GM12878 (cell line): ENCODE results near the gene TARP.
A peak's percentile ranks its signal among the peaks of the same experiment; 100 is the strongest.

Source experiments
- ATAC-seq: fragments of 200-7000 bp; cut with Tn5 transposase; 3 replicates; pipeline ENCODE4 v1.9.1; 2020; ENCODE audit warnings: mild to moderate bottlenecking, moderate library complexity
- BruUV-seq: library from RNA; stranded (reverse); fragments of 400-500 nt; replicated peaks from 2 replicates; lab custom pipeline; 2021; lab: Mats Ljungman, UMichigan
- CTCF ChIA-PET: fragments of 300-600 bp; sonication (Branson Sonifier 250); formaldehyde crosslinking; extraction: SDS; loops from one replicate; lab custom pipeline; 2021; ENCODE audit warnings: inconsistent platforms; lab: Yijun Ruan, JAX
- POLR2A ChIA-PET: fragments of 350-600 bp; formaldehyde crosslinking; extraction: SDS; loops from one replicate; lab custom pipeline; 2021; ENCODE audit warnings: inconsistent platforms; lab: Charles Lee
- RAD21 ChIA-PET: fragments of 300-600 bp; sonication (Branson Sonifier 250); formaldehyde crosslinking; loops from one replicate; lab custom pipeline; 2023; ENCODE audit warnings: antibody characterized with exemption; ENCODE audit not compliant: unreplicated experiment; lab: Charles Lee
- SMC1A ChIA-PET: fragments of 300-600 bp; sonication (Branson Sonifier 250); formaldehyde crosslinking; loops from one replicate; lab custom pipeline; 2023; ENCODE audit not compliant: unreplicated experiment, uncharacterized antibody; lab: Charles Lee
- DNase-seq: peaks from one replicate; pipeline ENCODE4 v3.0.0-alpha.2; 2011; ENCODE audit warnings: low read depth, low spot score
- FAIRE-seq: peaks from 3 replicates; lab custom pipeline; 2011; peaks lifted over from hg19 to GRCh38; lab: Jason Lieb, UNC
- H2AFZ ChIP-seq: 2 replicates; pipeline ENCODE4 v1.6.0; 2011; ENCODE audit warnings: low read depth, low read length, control low read depth; ENCODE audit not compliant: control insufficient read depth
- H3K27ac ChIP-seq: 2 replicates; pipeline ENCODE4 v1.5.1; 2011; ENCODE audit warnings: control low read depth; ENCODE audit not compliant: control insufficient read depth, insufficient read depth
- H3K27me3 ChIP-seq, 2 experiments: replicated peaks in 1 of 2; 2 replicates each; pipeline versions ENCODE4 v1.6.0 to v1.6.1; 2011; ENCODE audit warnings: low read length in 1 of 2; ENCODE audit not compliant: control insufficient read depth in 2 of 2, insufficient read depth in 2 of 2
- H3K36me3 ChIP-seq, 2 experiments: 2 replicates each; pipeline ENCODE4 v1.5.1; 2011; ENCODE audit warnings: low read length in 1 of 2; ENCODE audit not compliant: control insufficient read depth in 2 of 2, insufficient read depth in 2 of 2
- H3K4me1 ChIP-seq: 2 replicates; pipeline ENCODE4 v1.6.1; 2011; ENCODE audit warnings: mild to moderate bottlenecking, low read length, moderate library complexity, mixed read lengths; ENCODE audit not compliant: control insufficient read depth, insufficient read depth
- H3K4me2 ChIP-seq: 2 replicates; pipeline ENCODE4 v1.6.0; 2011; ENCODE audit warnings: control low read depth; ENCODE audit not compliant: control insufficient read depth, insufficient read depth
- H3K4me3 ChIP-seq: fragments of 200-600 bp; sonication (generic); 2 replicates; pipeline ENCODE4 v1.5.1; 2016
- H3K79me2 ChIP-seq: 2 replicates; pipeline ENCODE4 v1.6.0; 2011; ENCODE audit warnings: low read length; ENCODE audit not compliant: control insufficient read depth, insufficient read depth
- H3K9ac ChIP-seq: 2 replicates; pipeline ENCODE4 v1.8.0; 2011; ENCODE audit warnings: low read length, control low read depth, mixed read lengths; ENCODE audit not compliant: control insufficient read depth, insufficient read depth
- H3K9me3 ChIP-seq: replicated peaks from 3 replicates; pipeline ENCODE4 v1.5.1; 2011; ENCODE audit warnings: mild to moderate bottlenecking, low read length; ENCODE audit not compliant: control insufficient read depth, insufficient read depth
- H4K20me1 ChIP-seq: 2 replicates; pipeline ENCODE4 v1.6.0; 2011; ENCODE audit not compliant: control insufficient read depth, insufficient read depth
- CREM ChIP-seq: IDR thresholded peaks from 2 replicates; pipeline ENCODE4 v1.6.1; 2014; ENCODE audit warnings: antibody characterized with exemption, low read depth
- EED ChIP-seq: sonication (generic); IDR thresholded peaks from 2 replicates; pipeline ENCODE4 v1.6.1; 2016; ENCODE audit warnings: antibody characterized with exemption, low read depth
- HCFC1 ChIP-seq: fragments of 150-350 bp; IDR thresholded peaks from 2 replicates; pipeline ENCODE4 v1.6.1; 2014; ENCODE audit warnings: low read length
- JUNB ChIP-seq: IDR thresholded peaks from 2 replicates; pipeline ENCODE4 v1.6.1; 2016; ENCODE audit warnings: antibody characterized with exemption, mild to moderate bottlenecking
- LARP7 ChIP-seq: fragments of 450-650 bp; IDR thresholded peaks from 2 replicates; pipeline ENCODE4 v1.6.1; 2017; ENCODE audit warnings: mild to moderate bottlenecking
- PML ChIP-seq: IDR thresholded peaks from 2 replicates; pipeline ENCODE4 v1.6.1; 2012; ENCODE audit warnings: low read length, inconsistent platforms
- POLR2AphosphoS2 ChIP-seq: IDR thresholded peaks from 2 replicates; pipeline ENCODE4 v1.6.1; 2011; ENCODE audit warnings: low read depth, mild to moderate bottlenecking, low read length, improper control_type of control experiment, moderate library complexity
- STAT1 ChIP-seq: fragments of 450-650 bp; conservative IDR thresholded peaks from 2 replicates; pipeline ENCODE4 v1.6.1; 2014; ENCODE audit warnings: antibody characterized with exemption, mild to moderate bottlenecking
- WGBS: methylation state at CpG from one replicate; pipeline ENCODE4 v1.1.6; 2016; ENCODE audit warnings: low lambda C conversion rate; ENCODE audit not compliant: insufficient replicate concordance, insufficient coverage; ENCODE audit errors: missing lambda C conversion rate; 5-methylcytosine and 5-hydroxymethylcytosine counted together
- in situ Hi-C: fragments of 300-500 bp; cut with MboI; formaldehyde crosslinking; loops from 9 replicates; pipeline ENCODE4 v1.14.3; 2018; ENCODE audit warnings: mixed read lengths
- intact Hi-C: fragments of 100-400 bp; cut with micrococcal nuclease; formaldehyde crosslinking; loops from one replicate; pipeline ENCODE4 v1.14.2; 2022; ENCODE audit not compliant: unreplicated experiment
- TF ChIP-seq, protein P1 (sequence below): IDR thresholded peaks from 2 replicates; pipeline ENCODE4 v1.6.1; 2012; ENCODE audit warnings: low read depth, low read length, improper control_type of control experiment
- TF ChIP-seq, protein P2 (sequence below): fragments of 450-650 bp; IDR thresholded peaks from 2 replicates; pipeline ENCODE4 v1.6.1; 2017; ENCODE audit warnings: borderline replicate concordance
- TF ChIP-seq, protein P3 (sequence below): fragments of 150-350 bp; IDR thresholded peaks from 2 replicates; pipeline ENCODE4 v1.6.1; 2016; ENCODE audit warnings: low read depth, low read length

Gene TARP

DNA sequence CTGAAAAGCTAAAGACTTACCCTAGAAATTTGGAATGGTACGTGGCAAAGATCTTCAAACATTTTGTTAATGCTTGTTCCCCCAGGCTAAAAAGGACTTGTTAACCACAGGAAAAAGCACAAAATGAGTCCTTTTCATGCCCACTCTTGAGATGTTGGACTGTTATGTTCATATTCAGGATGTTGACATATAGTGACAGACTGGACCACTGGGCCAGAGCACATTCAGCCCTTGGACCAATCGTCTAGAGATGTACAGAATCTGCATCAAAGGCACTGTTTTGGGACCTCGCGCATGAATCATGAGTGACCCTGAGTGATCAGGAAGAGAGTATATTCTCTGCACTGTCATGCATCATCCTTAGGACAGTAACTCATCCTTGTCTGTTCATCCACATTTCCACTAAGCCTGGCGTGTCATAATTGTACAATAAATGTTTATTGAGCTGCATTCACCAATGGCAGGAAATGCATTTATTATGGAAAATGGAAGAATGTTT, 25.3 kb downstream of the TARP start (continued):
- TF ChIP-seq JUNB: no peak
- no peak for TF ChIP-seq PML
- no peak for TF ChIP-seq HCFC1
- TF ChIP-seq POLR2AphosphoS2: no peak
- TF ChIP-seq, protein P1, sequence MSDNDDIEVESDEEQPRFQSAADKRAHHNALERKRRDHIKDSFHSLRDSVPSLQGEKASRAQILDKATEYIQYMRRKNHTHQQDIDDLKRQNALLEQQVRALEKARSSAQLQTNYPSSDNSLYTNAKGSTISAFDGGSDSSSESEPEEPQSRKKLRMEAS: no peak
- TF ChIP-seq STAT1: no peak
- TF ChIP-seq, protein P2, sequence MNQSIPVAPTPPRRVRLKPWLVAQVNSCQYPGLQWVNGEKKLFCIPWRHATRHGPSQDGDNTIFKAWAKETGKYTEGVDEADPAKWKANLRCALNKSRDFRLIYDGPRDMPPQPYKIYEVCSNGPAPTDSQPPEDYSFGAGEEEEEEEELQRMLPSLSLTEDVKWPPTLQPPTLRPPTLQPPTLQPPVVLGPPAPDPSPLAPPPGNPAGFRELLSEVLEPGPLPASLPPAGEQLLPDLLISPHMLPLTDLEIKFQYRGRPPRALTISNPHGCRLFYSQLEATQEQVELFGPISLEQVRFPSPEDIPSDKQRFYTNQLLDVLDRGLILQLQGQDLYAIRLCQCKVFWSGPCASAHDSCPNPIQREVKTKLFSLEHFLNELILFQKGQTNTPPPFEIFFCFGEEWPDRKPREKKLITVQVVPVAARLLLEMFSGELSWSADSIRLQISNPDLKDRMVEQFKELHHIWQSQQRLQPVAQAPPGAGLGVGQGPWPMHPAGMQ: no peak
- no peak for TF ChIP-seq LARP7
- TF ChIP-seq CREM: no peak
- TF ChIP-seq, all 136 proteins: peak for 0

DNA sequence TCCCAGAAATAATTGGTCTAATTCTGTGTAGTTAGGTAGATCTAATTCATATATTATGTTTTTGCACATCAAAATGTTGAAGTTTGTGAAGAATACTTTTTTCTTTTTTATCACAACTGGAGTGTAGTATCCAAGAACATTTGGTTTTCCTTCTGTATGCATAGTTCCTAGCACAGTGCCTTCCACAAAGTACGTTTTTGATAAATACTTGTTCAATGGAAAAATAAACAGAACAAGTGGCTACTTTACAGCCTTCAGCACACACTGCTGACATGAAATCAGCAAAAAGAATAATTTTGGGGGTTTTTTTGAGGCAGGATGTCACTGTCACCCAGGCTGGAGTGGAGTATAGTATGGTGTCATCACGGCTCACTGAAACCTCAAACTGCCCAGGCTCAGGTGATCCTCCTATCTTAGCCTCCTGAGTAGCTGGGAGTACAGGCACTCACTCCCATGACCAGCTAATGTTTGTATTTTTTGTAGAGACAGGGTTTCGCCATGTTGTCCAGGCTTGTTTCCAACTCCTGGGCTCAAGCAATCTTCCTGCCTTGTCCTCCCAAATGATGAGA, 27.9 kb downstream of the TARP start:
- Histone ChIP-seq H3K4me3 (no peak overlapping the region), H3K27ac (no peak overlapping the region), H3K79me2 (no peaks in the 10 kb centered on the region), H3K36me3 (no peaks in the 10 kb centered on the region), H3K27me3 (no peaks in the 10 kb centered on the region), H4K20me1 (no peaks in the 10 kb centered on the region), H2AFZ (no peak overlapping the region), H3K9me3 (no peaks in the 10 kb centered on the region), H3K4me1 (no peaks in the 10 kb centered on the region), H3K9ac (no peak overlapping the region), H3K4me2 (no peak overlapping the region)
- ATAC-seq (peak; percentile 48), DNase-seq (no peak), FAIRE-seq (no peak)
- ChIA-PET SMC1A (interaction anchor here (1.3 to 1.6 kb wide), 2 partner anchors 11 to 13 kb away, joined by 3 to 5 read pairs; no protein-coding TSS in a partner anchor), RAD21 (no interaction called here), CTCF (interaction anchor here (1.3 kb wide), 1 partner anchor 74 kb away, joined by 3 read pairs; no protein-coding TSS in a partner anchor), POLR2A (no interaction called here)
- TF ChIP-seq, protein P2: no peak
- no peak for TF ChIP-seq EED
- TF ChIP-seq, protein P3, sequence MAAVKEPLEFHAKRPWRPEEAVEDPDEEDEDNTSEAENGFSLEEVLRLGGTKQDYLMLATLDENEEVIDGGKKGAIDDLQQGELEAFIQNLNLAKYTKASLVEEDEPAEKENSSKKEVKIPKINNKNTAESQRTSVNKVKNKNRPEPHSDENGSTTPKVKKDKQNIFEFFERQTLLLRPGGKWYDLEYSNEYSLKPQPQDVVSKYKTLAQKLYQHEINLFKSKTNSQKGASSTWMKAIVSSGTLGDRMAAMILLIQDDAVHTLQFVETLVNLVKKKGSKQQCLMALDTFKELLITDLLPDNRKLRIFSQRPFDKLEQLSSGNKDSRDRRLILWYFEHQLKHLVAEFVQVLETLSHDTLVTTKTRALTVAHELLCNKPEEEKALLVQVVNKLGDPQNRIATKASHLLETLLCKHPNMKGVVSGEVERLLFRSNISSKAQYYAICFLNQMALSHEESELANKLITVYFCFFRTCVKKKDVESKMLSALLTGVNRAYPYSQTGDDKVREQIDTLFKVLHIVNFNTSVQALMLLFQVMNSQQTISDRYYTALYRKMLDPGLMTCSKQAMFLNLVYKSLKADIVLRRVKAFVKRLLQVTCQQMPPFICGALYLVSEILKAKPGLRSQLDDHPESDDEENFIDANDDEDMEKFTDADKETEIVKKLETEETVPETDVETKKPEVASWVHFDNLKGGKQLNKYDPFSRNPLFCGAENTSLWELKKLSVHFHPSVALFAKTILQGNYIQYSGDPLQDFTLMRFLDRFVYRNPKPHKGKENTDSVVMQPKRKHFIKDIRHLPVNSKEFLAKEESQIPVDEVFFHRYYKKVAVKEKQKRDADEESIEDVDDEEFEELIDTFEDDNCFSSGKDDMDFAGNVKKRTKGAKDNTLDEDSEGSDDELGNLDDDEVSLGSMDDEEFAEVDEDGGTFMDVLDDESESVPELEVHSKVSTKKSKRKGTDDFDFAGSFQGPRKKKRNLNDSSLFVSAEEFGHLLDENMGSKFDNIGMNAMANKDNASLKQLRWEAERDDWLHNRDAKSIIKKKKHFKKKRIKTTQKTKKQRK: no peak
- intact Hi-C loops (no loop called here), in situ Hi-C loops (no loop called here)
- 40% methylated on average over 3 of the region's 3 CpGs for WGBS
- BruUV-seq: no TSS peak
